Mesenchymal stem cell (in vitro differentiated cells and primary cell): ENCODE results near the gene RHNO1.

Source experiments
- DNase-seq: peaks from one replicate; pipeline ENCODE4 v3.0.0-alpha.2; 2013
- H2AFZ ChIP-seq: one replicate; pipeline ENCODE4 v1.6.1; 2013; ENCODE audit warnings: low read depth, mild to moderate bottlenecking, control low read depth, inconsistent platforms, low read length, moderate library complexity
- H2AK5ac ChIP-seq: 2 replicates; pipeline ENCODE4 v1.6.1; 2013; ENCODE audit warnings: low read length, moderate library complexity, mild to moderate bottlenecking, inconsistent platforms; ENCODE audit not compliant: severe bottlenecking
- H2BK120ac ChIP-seq: one replicate; pipeline ENCODE4 v1.6.1; 2013; ENCODE audit warnings: low read depth, mild to moderate bottlenecking, inconsistent platforms, low read length, moderate library complexity
- H2BK12ac ChIP-seq, 2 experiments: one replicate each; pipeline ENCODE4 v1.6.1; 2013; ENCODE audit warnings: inconsistent platforms in 2 of 2, low read length in 2 of 2, mild to moderate bottlenecking in 2 of 2, moderate library complexity in 2 of 2, control low read depth in 1 of 2
- H2BK15ac ChIP-seq: one replicate; pipeline ENCODE4 v1.6.1; 2013; ENCODE audit warnings: mild to moderate bottlenecking, low read depth, inconsistent platforms; ENCODE audit not compliant: poor library complexity, severe bottlenecking
- H2BK5ac ChIP-seq: 2 replicates; pipeline ENCODE4 v1.6.1; 2013; ENCODE audit warnings: low read depth, mild to moderate bottlenecking, low read length, control low read depth, inconsistent platforms; ENCODE audit not compliant: poor library complexity, severe bottlenecking
- H3K14ac ChIP-seq, 2 experiments: one replicate each; pipeline ENCODE4 v1.6.1; 2013; ENCODE audit warnings: inconsistent platforms in 2 of 2, low read length in 2 of 2, control low read depth in 1 of 2, mild to moderate bottlenecking in 1 of 2, moderate library complexity in 1 of 2
- H3K18ac ChIP-seq, 2 experiments: one replicate each; pipeline ENCODE4 v1.6.1; 2013; ENCODE audit warnings: inconsistent platforms in 2 of 2, low read length in 2 of 2, control low read depth in 1 of 2, low read depth in 1 of 2, mild to moderate bottlenecking in 1 of 2
- H3K23ac ChIP-seq, 2 experiments: one replicate each; pipeline ENCODE4 v1.6.1; 2013; ENCODE audit warnings: inconsistent platforms in 2 of 2, low read length in 2 of 2, mild to moderate bottlenecking in 2 of 2, moderate library complexity in 2 of 2, control low read depth in 1 of 2
- H3K27ac ChIP-seq: 2 replicates; pipeline ENCODE4 v1.5.1; 2013; ENCODE audit warnings: mild to moderate bottlenecking, moderate library complexity, low read length, control low read depth, inconsistent platforms; ENCODE audit not compliant: poor library complexity, severe bottlenecking
- H3K27me3 ChIP-seq, 2 experiments: 2 replicates each; pipeline versions ENCODE4 v1.6.1 to v1.7.0; 2013; ENCODE audit warnings: low read length in 2 of 2, mild to moderate bottlenecking in 2 of 2, moderate library complexity in 2 of 2, control low read depth in 1 of 2, inconsistent platforms in 1 of 2; ENCODE audit not compliant: control insufficient read depth in 1 of 2, insufficient read depth in 1 of 2
- H3K36me3 ChIP-seq, 2 experiments: 2 replicates each; pipeline versions ENCODE4 v1.6.1 to v1.7.0; 2013; ENCODE audit warnings: low read length in 2 of 2, control low read depth in 1 of 2, inconsistent platforms in 1 of 2, low read depth in 1 of 2, mild to moderate bottlenecking in 1 of 2; ENCODE audit not compliant: insufficient read depth in 2 of 2, control insufficient read depth in 1 of 2
- H3K4ac ChIP-seq, 2 experiments: one replicate each; pipeline ENCODE4 v1.6.1; 2013; ENCODE audit warnings: inconsistent platforms in 2 of 2, low read length in 2 of 2, mild to moderate bottlenecking in 2 of 2, moderate library complexity in 2 of 2, control low read depth in 1 of 2, low read depth in 1 of 2
- H3K4me1 ChIP-seq: 2 replicates; pipeline ENCODE4 v1.6.1; 2013; ENCODE audit warnings: low read depth, low read length, control low read depth; ENCODE audit not compliant: control insufficient read depth, insufficient read depth
- H3K4me2 ChIP-seq: 2 replicates; pipeline ENCODE4 v1.6.1; 2013; ENCODE audit warnings: low read length, mild to moderate bottlenecking, inconsistent platforms; ENCODE audit not compliant: poor library complexity, severe bottlenecking
- H3K4me3 ChIP-seq, 2 experiments: 2 replicates each; pipeline versions ENCODE4 v1.5.1 to v1.7.0; 2013; ENCODE audit warnings: low read length in 2 of 2, mild to moderate bottlenecking in 2 of 2, control low read depth in 1 of 2, low read depth in 1 of 2; ENCODE audit not compliant: insufficient read depth in 1 of 2
- H3K79me1 ChIP-seq: replicated peaks from 2 replicates; pipeline ENCODE4 v1.6.1; 2013; ENCODE audit warnings: mild to moderate bottlenecking, control low read depth, low read length, inconsistent platforms; ENCODE audit not compliant: poor library complexity, severe bottlenecking
- H3K9ac ChIP-seq: 2 replicates; pipeline ENCODE4 v1.7.0; 2013; ENCODE audit warnings: mild to moderate bottlenecking, low read length, moderate library complexity
- H3K9me3 ChIP-seq: 2 replicates; pipeline ENCODE4 v1.7.0; 2013; ENCODE audit warnings: mild to moderate bottlenecking, low read length; ENCODE audit not compliant: control insufficient read depth
- H4K8ac ChIP-seq: one replicate; pipeline ENCODE4 v1.6.1; 2013; ENCODE audit warnings: inconsistent platforms, mild to moderate bottlenecking, low read length, moderate library complexity
- H4K91ac ChIP-seq: one replicate; pipeline ENCODE4 v1.6.1; 2013; ENCODE audit warnings: mild to moderate bottlenecking, low read length, inconsistent platforms
- WGBS: methylation state at CpG from one replicate; pipeline ENCODE4 v1.1.7; 2013; ENCODE audit warnings: mixed read lengths; 5-methylcytosine and 5-hydroxymethylcytosine counted together

Gene RHNO1

DNA sequence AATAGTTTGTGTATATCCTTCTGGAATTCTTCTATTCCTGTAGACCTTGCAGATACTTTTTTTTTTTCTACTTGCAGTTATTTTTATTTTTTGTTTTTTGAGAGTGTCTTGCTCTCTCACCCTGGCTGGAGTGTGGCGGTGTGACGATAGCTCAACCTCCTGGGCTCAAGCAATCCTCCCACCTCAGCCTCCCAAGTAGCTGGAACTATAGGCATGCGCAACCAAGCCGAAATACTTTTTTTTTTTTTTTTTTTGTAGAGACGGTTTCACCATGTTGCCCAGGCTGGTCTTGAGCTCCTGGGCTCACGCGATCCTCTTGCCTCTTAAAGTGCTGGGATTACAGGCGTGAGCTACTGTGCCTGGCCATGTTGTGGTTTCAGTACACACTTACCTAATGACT, 23.6 kb downstream of the RHNO1 start:
- WGBS, result 89% methylated on average over 8 of the region's 8 CpGs
- H3K18ac ChIP-seq, result no peak overlapping the region

DNA sequence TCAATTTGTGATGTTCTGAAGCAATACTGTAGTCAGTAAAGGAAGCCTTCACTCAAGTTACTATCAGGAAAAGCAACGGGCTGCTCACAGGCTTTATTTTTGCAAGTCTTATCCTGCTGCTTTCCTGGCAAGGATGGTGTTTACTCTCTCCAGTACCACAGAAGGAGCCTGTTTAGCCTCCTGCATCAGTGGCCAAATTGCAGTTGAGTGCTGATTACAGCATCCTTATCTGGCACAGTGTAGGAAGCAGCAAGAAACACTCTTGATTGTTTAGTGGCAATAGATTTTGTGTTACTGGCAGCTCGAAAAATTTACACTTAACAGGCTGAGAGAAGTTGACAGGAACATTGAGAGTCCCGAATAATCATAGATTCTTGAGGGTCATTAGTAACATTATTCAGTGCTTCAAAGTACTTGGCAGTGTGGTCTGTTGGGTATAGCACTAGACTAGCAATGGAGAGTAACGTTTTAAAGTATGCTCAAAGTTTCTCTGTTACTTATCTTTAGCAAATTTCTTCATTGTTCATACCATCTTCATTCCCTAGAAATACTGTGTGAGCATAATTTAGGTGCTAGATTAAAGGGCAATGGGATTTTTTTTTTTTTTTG, 25.4 kb downstream of the RHNO1 start:
- Histone ChIP-seq H3K4me2 (no peak overlapping the region), H3K4me1 (peaks cover 14% of the 10 kb centered on the region), H3K4me3 (no peak overlapping the region), H2BK5ac (no peak overlapping the region), H2BK12ac (no peak overlapping the region), H3K23ac (no peak overlapping the region), H3K36me3 (peaks cover 2 to 11% of the 10 kb centered on the region in 2 experiments), H2BK120ac (no peak overlapping the region), H3K18ac (no peak overlapping the region), H4K8ac (no peak overlapping the region), H3K27me3 (no peaks in the 10 kb centered on the region), H3K4ac (no peak overlapping the region), H3K14ac (no peak overlapping the region), H2BK15ac (no peak overlapping the region), H3K79me1 (peaks cover 10% of the 10 kb centered on the region), H3K9me3 (no peaks in the 10 kb centered on the region), H2AK5ac (no peak overlapping the region), H4K91ac (no peak overlapping the region), H3K27ac (no peak overlapping the region), H3K9ac (peak overlapping the region; percentile 26), H2AFZ (no peak overlapping the region)
- 35% methylated on average over 3 of the region's 4 CpGs for WGBS
- peak; percentile 51 for DNase-seq

More for the DNA sequence above, 23.6 kb downstream of the RHNO1 start:
- Histone ChIP-seq H3K9ac (no peak overlapping the region), H3K4me1 (peaks cover 14% of the 10 kb centered on the region), H3K79me1 (peaks cover 9% of the 10 kb centered on the region), H3K4ac (no peak overlapping the region), H3K27ac (no peak overlapping the region), H4K8ac (no peak overlapping the region), H3K9me3 (no peaks in the 10 kb centered on the region), H2AFZ (no peak overlapping the region), H3K27me3 (no peaks in the 10 kb centered on the region), H2BK5ac (no peak overlapping the region), H2BK120ac (no peak overlapping the region), H3K36me3 (peaks cover 2 to 13% of the 10 kb centered on the region in 2 experiments), H3K14ac (no peak overlapping the region), H3K4me3 (no peak overlapping the region), H4K91ac (no peak overlapping the region), H2BK15ac (no peak overlapping the region), H2AK5ac (no peak overlapping the region), H2BK12ac (no peak overlapping the region), H3K23ac (no peak overlapping the region), H3K4me2 (no peak overlapping the region)
- DNase-seq, result no peak

DNA sequence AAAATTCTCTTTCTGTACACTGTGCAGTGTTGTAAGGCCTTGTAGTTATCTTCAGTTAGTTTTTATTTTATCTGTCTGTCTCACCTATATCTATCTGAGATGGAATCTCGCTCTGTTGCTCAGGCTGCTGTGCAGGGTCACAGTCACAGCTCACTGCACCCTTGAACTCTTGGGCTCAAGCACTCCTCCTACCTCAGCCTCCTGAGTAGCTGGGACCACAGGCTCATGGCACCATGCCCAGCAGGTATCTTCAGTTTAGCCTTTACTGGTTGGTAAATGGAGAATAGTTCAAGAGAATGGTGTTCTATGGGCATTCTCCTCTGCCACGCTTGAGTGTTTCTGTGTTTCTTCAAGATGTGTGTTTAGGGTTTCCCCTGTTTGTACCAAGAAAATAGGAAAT, 27.2 kb downstream of the RHNO1 start:
- H2BK12ac ChIP-seq, result no peak overlapping the region
- H3K4me2 ChIP-seq, result no peak overlapping the region
- H3K4me3 ChIP-seq, result no peak overlapping the region
- no peak overlapping the region for H3K23ac ChIP-seq
- H3K27ac ChIP-seq, result no peak overlapping the region
- H2BK5ac ChIP-seq, result no peak overlapping the region
- no peaks in the 10 kb centered on the region for H3K27me3 ChIP-seq
- H3K36me3 ChIP-seq, result peaks cover 0 to 11% of the 10 kb centered on the region in 2 experiments
- no peak overlapping the region for H4K8ac ChIP-seq
- H3K14ac ChIP-seq, result no peak overlapping the region
- H3K79me1 ChIP-seq, result peaks cover 12% of the 10 kb centered on the region
- H3K4ac ChIP-seq, result no peak overlapping the region
- no peak overlapping the region for H2BK15ac ChIP-seq
- H2BK120ac ChIP-seq, result no peak overlapping the region
- no peaks in the 10 kb centered on the region for H3K9me3 ChIP-seq
- H2AFZ ChIP-seq, result no peak overlapping the region
- no peak overlapping the region for H3K18ac ChIP-seq
- no peak for DNase-seq
- no peak overlapping the region for H2AK5ac ChIP-seq
- H4K91ac ChIP-seq, result no peak overlapping the region
- no peak overlapping the region for H3K9ac ChIP-seq
- H3K4me1 ChIP-seq, result peaks cover 14% of the 10 kb centered on the region
- WGBS, result 100% methylated on average over 2 of the region's 2 CpGs

DNA sequence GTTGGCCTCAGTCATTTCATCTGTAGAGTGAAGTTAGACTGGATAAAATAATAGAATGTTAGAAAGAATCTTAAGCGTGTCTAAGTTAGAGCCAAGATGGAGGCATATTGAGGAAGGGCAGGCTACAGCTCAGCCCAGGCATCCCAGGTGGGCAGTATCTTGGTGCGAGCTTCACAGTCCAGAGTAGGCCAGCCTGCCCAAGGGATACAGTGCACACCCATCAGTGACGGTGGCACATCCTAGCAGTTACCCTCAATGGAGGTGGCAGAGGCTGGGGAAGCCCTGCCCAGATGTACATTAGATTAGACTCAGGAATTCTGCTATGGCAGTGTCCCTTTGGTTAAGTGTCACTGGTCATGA, 35.2 kb downstream of the RHNO1 start:
- Histone ChIP-seq H3K18ac (no peak overlapping the region), H3K4me2 (no peak overlapping the region), H2BK120ac (no peak overlapping the region), H2BK12ac (no peak overlapping the region), H3K4me1 (peaks cover 5% of the 10 kb centered on the region), H3K23ac (no peak overlapping the region), H3K4ac (no peak overlapping the region), H2BK15ac (no peak overlapping the region), H3K79me1 (peaks cover 16% of the 10 kb centered on the region), H3K9ac (no peak overlapping the region), H3K36me3 (peaks cover 17 to 77% of the 10 kb centered on the region in 2 experiments), H4K8ac (no peak overlapping the region), H4K91ac (no peak overlapping the region), H2AFZ (no peak overlapping the region), H2AK5ac (peak overlapping the region; percentile 95), H3K27me3 (no peaks in the 10 kb centered on the region), H3K9me3 (no peaks in the 10 kb centered on the region), H3K14ac (no peak overlapping the region), H3K27ac (peak overlapping the region; percentile 60), H2BK5ac (no peak overlapping the region), H3K4me3 (no peak overlapping the region)
- no peak for DNase-seq
- 95% methylated on average over 3 of the region's 3 CpGs for WGBS
